ENCODE data around the gene DAPK2. TPM values are rescaled to one million over a fixed set of nuclear protein-coding genes. Genes with fewer than 3 reads are reported as not detected.

DAPK2 gene
- polyA plus RNA-seq, 1 of the 3 experiments (the other 2 are of a cell fraction) = 1.4 TPM

- no peak overlapping the region for H3K4me3 ChIP-seq (ENCODE audit: low read depth in 2 of 2, low read length in 1 of 2)
- H4K20me1 ChIP-seq (ENCODE audit: insufficient read depth) = no peaks in the 10 kb centered on the region
- no peaks in the 10 kb centered on the region; a peak in 1 of 4 replicates for H3K4me1 ChIP-seq (ENCODE audit: control insufficient read depth in 1 of 2, insufficient read depth in 2 of 2, low read depth in 1 of 2, low read length in 1 of 2)
- H3K9ac ChIP-seq = no peak overlapping the region
- over 99% methylated on average over 4 of the region's 4 CpGs for WGBS (ENCODE audit: low lambda C conversion rate)
- H3K4me2 ChIP-seq = no peak overlapping the region
- no peak overlapping the region for H3K27ac ChIP-seq (ENCODE audit: low read depth in 2 of 2, low read length in 1 of 2)
- no peaks in the 10 kb centered on the region for H3K9me3 ChIP-seq
- H3K9me2 ChIP-seq = no peaks in the 10 kb centered on the region
- H3K79me2 ChIP-seq (ENCODE audit: insufficient read depth) = no peaks in the 10 kb centered on the region
- DNase-seq = no peak
- H3F3A ChIP-seq (replicated peaks; ENCODE audit: insufficient read depth) = peaks cover 4% of the 10 kb centered on the region
- no peaks in the 10 kb centered on the region for H3K27me3 ChIP-seq (ENCODE audit: insufficient read depth)
- ChIA-PET POLR2A (no interaction called here), CTCF (interaction anchor here (1.4 kb wide), 1 partner anchor 81 kb away, joined by 5 read pairs; no protein-coding TSS in a partner anchor)
- H2AFZ ChIP-seq (ENCODE audit: low read depth) = no peak overlapping the region
- H3K36me3 ChIP-seq (replicated peaks in 1 of 2; ENCODE audit: control insufficient read depth in 1 of 2, insufficient read depth in 2 of 2, low read length in 1 of 2) = no peaks in the 10 kb centered on the region
- TF ChIP-seq NFIC (IDR thresholded peaks at IDR 0.05; ENCODE audit: borderline replicate concordance) (no peak), EZH2phosphoT487 (IDR thresholded peaks at IDR 0.05; ENCODE audit: borderline replicate concordance, low read depth) (no peak), GABPA (IDR thresholded peaks at IDR 0.05; ENCODE audit: low read depth) (no peak), FOXM1 (IDR thresholded peaks at IDR 0.05; ENCODE audit: low read depth) (no peak), GATA2 (CRISPR knock-in tag; IDR thresholded peaks at IDR 0.05) (no peak), IRF3 (IDR thresholded peaks at IDR 0.05; ENCODE audit: low read depth, low read length) (no peak)
These were observed 19.7 kb downstream of the DAPK2 start for GRCh38 chr15:64026591-64026990.

- Histone ChIP-seq H3K9ac (no peak overlapping the region), H2AFZ (ENCODE audit: low read depth) (no peak overlapping the region), H3K4me3 (ENCODE audit: low read depth in 2 of 2, low read length in 1 of 2) (no peak overlapping the region), H3K27me3 (ENCODE audit: insufficient read depth) (no peaks in the 10 kb centered on the region), H3K79me2 (ENCODE audit: insufficient read depth) (no peaks in the 10 kb centered on the region), H3K9me3 (no peaks in the 10 kb centered on the region), H3K36me3 (replicated peaks in 1 of 2; ENCODE audit: control insufficient read depth in 1 of 2, insufficient read depth in 2 of 2, low read length in 1 of 2) (no peaks in the 10 kb centered on the region), H4K20me1 (ENCODE audit: insufficient read depth) (no peaks in the 10 kb centered on the region), H3K9me2 (no peaks in the 10 kb centered on the region), H3K4me2 (no peak overlapping the region), H3K4me1 (ENCODE audit: control insufficient read depth in 1 of 2, insufficient read depth in 2 of 2, low read depth in 1 of 2, low read length in 1 of 2) (no peaks in the 10 kb centered on the region; a peak in 1 of 4 replicates), H3F3A (replicated peaks; ENCODE audit: insufficient read depth) (peaks cover 4% of the 10 kb centered on the region), H3K27ac (ENCODE audit: low read depth in 2 of 2, low read length in 1 of 2) (no peak overlapping the region)
- WGBS (ENCODE audit: low lambda C conversion rate) = 56% methylated on average over 5 of the region's 5 CpGs
- ChIA-PET CTCF (interaction anchor here (1.2 to 1.3 kb wide), 2 partner anchors 11 to 79 kb away, joined by 3 to 4 read pairs; no protein-coding TSS in a partner anchor), POLR2A (no interaction called here)
- TF ChIP-seq FOXM1 (IDR thresholded peaks at IDR 0.05; ENCODE audit: low read depth) (no peak), REST (IDR thresholded peaks at IDR 0.05; ENCODE audit: low read depth, low read length) (no peak), RCOR1 (IDR thresholded peaks at IDR 0.05; ENCODE audit: low read length) (no peak), FOSL2 (IDR thresholded peaks at IDR 0.05; ENCODE audit: borderline replicate concordance, low read depth) (no peak), MXI1 (IDR thresholded peaks at IDR 0.05; ENCODE audit: low read depth, low read length) (no peak), NRF1 (IDR thresholded peaks at IDR 0.05; ENCODE audit: low read depth, low read length) (no peak), JUND (IDR thresholded peaks at IDR 0.05) (no peak), MAX (IDR thresholded peaks at IDR 0.05; ENCODE audit: low read depth) (no peak), SIN3A (IDR thresholded peaks at IDR 0.05; ENCODE audit: borderline replicate concordance, low read depth, low read length) (no peak), USF2 (IDR thresholded peaks at IDR 0.05; ENCODE audit: borderline replicate concordance, low read depth, low read length) (no peak)
- no peak for DNase-seq
These were observed 21.9 kb downstream of the DAPK2 start for GRCh38 chr15:64024172-64025050.

Data from SK-N-SH (cell line).